ENCODE measurements around the gene DNAJC21.

The DNAJC21 gene

GRCh38 chr5:34929134-34929719, at the start of gene DNAJC21:
Gene DNAJC21, plus strand, starts transcription at chr5:34929559. Its CDS starts 261 bp downstream, at chr5:34929820.
- peak; percentile 95 to 97 for DNase-seq (ENCODE audit: low read depth in 2 of 2, low spot score in 1 of 2)

- no peak for DNase-seq (ENCODE audit: low read depth in 2 of 2, low spot score in 1 of 2)
Observed at GRCh38 chr5:34881246-34881645, 48.1 kb upstream of the DNAJC21 start.

- DNase-seq (ENCODE audit: low read depth in 2 of 2, low spot score in 1 of 2) = no peak
Observed at GRCh38 chr5:34886392-34887119, 42.8 kb upstream of the DNAJC21 start.

GRCh38 chr5:34889394-34889793, 40.0 kb upstream of the DNAJC21 start:
- no peak for DNase-seq (ENCODE audit: low read depth in 2 of 2, low spot score in 1 of 2)

GRCh38 chr5:34891981-34892380, 37.4 kb upstream of the DNAJC21 start:
- no peak for DNase-seq (ENCODE audit: low read depth in 2 of 2, low spot score in 1 of 2)

- no peak for DNase-seq (ENCODE audit: low read depth in 2 of 2, low spot score in 1 of 2)
Observed at GRCh38 chr5:34892414-34892813, 36.9 kb upstream of the DNAJC21 start.

- DNase-seq (ENCODE audit: low read depth in 2 of 2, low spot score in 1 of 2) = no peak
Observed at GRCh38 chr5:34894716-34895115, 34.6 kb upstream of the DNAJC21 start.

- no peak for DNase-seq (ENCODE audit: low read depth in 2 of 2, low spot score in 1 of 2)
Observed at GRCh38 chr5:34895641-34896419, 33.5 kb upstream of the DNAJC21 start.

- no peak for DNase-seq (ENCODE audit: low read depth in 2 of 2, low spot score in 1 of 2)
Observed at GRCh38 chr5:34897646-34898045, 31.7 kb upstream of the DNAJC21 start.

- peak in 1 of 2 donors; percentile 20 for DNase-seq (ENCODE audit: low read depth in 2 of 2, low spot score in 1 of 2)
Observed at GRCh38 chr5:34898258-34898895, 31.0 kb upstream of the DNAJC21 start.

GRCh38 chr5:34899066-34899465, 30.3 kb upstream of the DNAJC21 start:
- DNase-seq (ENCODE audit: low read depth in 2 of 2, low spot score in 1 of 2) = no peak

GRCh38 chr5:34900652-34901051, 28.7 kb upstream of the DNAJC21 start:
- no peak for DNase-seq (ENCODE audit: low read depth in 2 of 2, low spot score in 1 of 2)

- no peak for DNase-seq (ENCODE audit: low read depth in 2 of 2, low spot score in 1 of 2)
Observed at GRCh38 chr5:34903260-34903659, 26.1 kb upstream of the DNAJC21 start.

- DNase-seq (ENCODE audit: low read depth in 2 of 2, low spot score in 1 of 2) = no peak
Observed at GRCh38 chr5:34905564-34905963, 23.8 kb upstream of the DNAJC21 start.

- DNase-seq (ENCODE audit: low read depth in 2 of 2, low spot score in 1 of 2) = no peak
Observed at GRCh38 chr5:34913072-34913471, 16.3 kb upstream of the DNAJC21 start.

GRCh38 chr5:34914671-34915138, 14.7 kb upstream of the DNAJC21 start:
- DNase-seq (ENCODE audit: low read depth in 2 of 2, low spot score in 1 of 2) = no peak

- peak; percentile 76 to 84 for DNase-seq (ENCODE audit: low read depth in 2 of 2, low spot score in 1 of 2)
Observed at GRCh38 chr5:34915139-34915855, 14.1 kb upstream of the DNAJC21 start, which contains the start of the genes BRIX1 and RAD1. Gene BRIX1, plus strand, starts transcription at chr5:34915711. Its CDS starts 28 bp downstream, at chr5:34915739. Gene RAD1, minus strand, starts transcription at chr5:34915504. Its CDS starts 612 bp downstream, at chr5:34914892.

- DNase-seq (ENCODE audit: low read depth in 2 of 2, low spot score in 1 of 2) = no peak
Observed at GRCh38 chr5:34915856-34916192, 13.5 kb upstream of the DNAJC21 start.

GRCh38 chr5:34916518-34916917, 12.8 kb upstream of the DNAJC21 start:
- no peak for DNase-seq (ENCODE audit: low read depth in 2 of 2, low spot score in 1 of 2)

GRCh38 chr5:34918025-34918424, 11.3 kb upstream of the DNAJC21 start:
- DNase-seq (ENCODE audit: low read depth in 2 of 2, low spot score in 1 of 2) = no peak

GRCh38 chr5:34919077-34919476, 10.3 kb upstream of the DNAJC21 start:
- DNase-seq (ENCODE audit: low read depth in 2 of 2, low spot score in 1 of 2) = no peak
